ENCODE measurements around the gene LRRC71.

Gene LRRC71

GRCh38 chr1:156920233-156921052 lies at the start of gene LRRC71 (continued):
- TF ChIP-seq ZNF521 (tag by site-specific recombination; IDR thresholded peaks at IDR 0.05), result no peak
- TF ChIP-seq, protein P1, sequence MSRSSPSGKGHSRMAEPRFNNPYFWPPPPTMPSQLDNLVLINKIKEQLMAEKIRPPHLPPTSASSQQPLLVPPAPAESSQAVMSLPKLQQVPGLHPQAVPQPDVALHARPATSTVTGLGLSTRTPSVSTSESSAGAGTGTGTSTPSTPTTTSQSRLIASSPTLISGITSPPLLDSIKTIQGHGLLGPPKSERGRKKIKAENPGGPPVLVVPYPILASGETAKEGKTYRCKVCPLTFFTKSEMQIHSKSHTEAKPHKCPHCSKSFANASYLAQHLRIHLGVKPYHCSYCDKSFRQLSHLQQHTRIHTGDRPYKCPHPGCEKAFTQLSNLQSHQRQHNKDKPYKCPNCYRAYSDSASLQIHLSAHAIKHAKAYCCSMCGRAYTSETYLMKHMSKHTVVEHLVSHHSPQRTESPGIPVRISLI (tag by site-specific recombination; IDR thresholded peaks at IDR 0.05), result no peak
- TF ChIP-seq, protein P2, sequence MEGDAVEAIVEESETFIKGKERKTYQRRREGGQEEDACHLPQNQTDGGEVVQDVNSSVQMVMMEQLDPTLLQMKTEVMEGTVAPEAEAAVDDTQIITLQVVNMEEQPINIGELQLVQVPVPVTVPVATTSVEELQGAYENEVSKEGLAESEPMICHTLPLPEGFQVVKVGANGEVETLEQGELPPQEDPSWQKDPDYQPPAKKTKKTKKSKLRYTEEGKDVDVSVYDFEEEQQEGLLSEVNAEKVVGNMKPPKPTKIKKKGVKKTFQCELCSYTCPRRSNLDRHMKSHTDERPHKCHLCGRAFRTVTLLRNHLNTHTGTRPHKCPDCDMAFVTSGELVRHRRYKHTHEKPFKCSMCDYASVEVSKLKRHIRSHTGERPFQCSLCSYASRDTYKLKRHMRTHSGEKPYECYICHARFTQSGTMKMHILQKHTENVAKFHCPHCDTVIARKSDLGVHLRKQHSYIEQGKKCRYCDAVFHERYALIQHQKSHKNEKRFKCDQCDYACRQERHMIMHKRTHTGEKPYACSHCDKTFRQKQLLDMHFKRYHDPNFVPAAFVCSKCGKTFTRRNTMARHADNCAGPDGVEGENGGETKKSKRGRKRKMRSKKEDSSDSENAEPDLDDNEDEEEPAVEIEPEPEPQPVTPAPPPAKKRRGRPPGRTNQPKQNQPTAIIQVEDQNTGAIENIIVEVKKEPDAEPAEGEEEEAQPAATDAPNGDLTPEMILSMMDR (tag by site-specific recombination; IDR thresholded peaks at IDR 0.05), result peak; percentile 88
- no peak for TF ChIP-seq ZNF366 (tag by site-specific recombination; conservative IDR thresholded peaks at IDR 0.05)
- no peak for TF ChIP-seq ZNF133 (tag by site-specific recombination; IDR thresholded peaks at IDR 0.05)
- no peak for TF ChIP-seq SCRT1 (tag by site-specific recombination; IDR thresholded peaks at IDR 0.05; ENCODE audit: borderline replicate concordance)
- TF ChIP-seq ZNF248 (tag by site-specific recombination; IDR thresholded peaks at IDR 0.05), result no peak
- no peak for TF ChIP-seq ZNF266 (tag by site-specific recombination; IDR thresholded peaks at IDR 0.05; ENCODE audit: low read depth)
- TF ChIP-seq ZNF530 (tag by site-specific recombination; IDR thresholded peaks at IDR 0.05; ENCODE audit: low read depth), result no peak
- TF ChIP-seq ZXDB (tag by site-specific recombination; IDR thresholded peaks at IDR 0.05), result no peak
- no peak for TF ChIP-seq ZNF184 (tag by site-specific recombination; IDR thresholded peaks at IDR 0.05)
- TF ChIP-seq ZNF18 (tag by site-specific recombination; IDR thresholded peaks at IDR 0.05), result no peak
- no peak for TF ChIP-seq ZNF776 (tag by site-specific recombination; IDR thresholded peaks at IDR 0.05; ENCODE audit: borderline replicate concordance)
- no peak for TF ChIP-seq ZNF292 (tag by site-specific recombination; IDR thresholded peaks at IDR 0.05; ENCODE audit: borderline replicate concordance, low read depth)
- TF ChIP-seq ZNF514 (tag by site-specific recombination; IDR thresholded peaks at IDR 0.05), result no peak
- TF ChIP-seq ZNF560 (tag by site-specific recombination; IDR thresholded peaks at IDR 0.05; ENCODE audit: borderline replicate concordance), result no peak
- no peak for TF ChIP-seq ZNF48 (tag by site-specific recombination; IDR thresholded peaks at IDR 0.05)
- no peak for TF ChIP-seq INSM2 (tag by site-specific recombination; IDR thresholded peaks at IDR 0.05)
- peak; percentile 74 for TF ChIP-seq ZNF335 (tag by site-specific recombination; conservative IDR thresholded peaks at IDR 0.05)
- TF ChIP-seq ZNF529 (tag by site-specific recombination; IDR thresholded peaks at IDR 0.05; ENCODE audit: insufficient replicate concordance), result no peak
- TF ChIP-seq, protein P3, sequence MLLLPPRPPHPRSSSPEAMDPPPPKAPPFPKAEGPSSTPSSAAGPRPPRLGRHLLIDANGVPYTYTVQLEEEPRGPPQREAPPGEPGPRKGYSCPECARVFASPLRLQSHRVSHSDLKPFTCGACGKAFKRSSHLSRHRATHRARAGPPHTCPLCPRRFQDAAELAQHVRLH (tag by site-specific recombination; IDR thresholded peaks at IDR 0.05), result no peak
- TF ChIP-seq ZNF157 (tag by site-specific recombination; IDR thresholded peaks at IDR 0.05), result no peak
- TF ChIP-seq ZNF214 (tag by site-specific recombination; IDR thresholded peaks at IDR 0.05; ENCODE audit: borderline replicate concordance), result no peak
- TF ChIP-seq YY1 (tag by site-specific recombination; IDR thresholded peaks at IDR 0.05), result no peak
- TF ChIP-seq GLIS2 (tag by site-specific recombination; IDR thresholded peaks at IDR 0.05), result peak; percentile 11; the same call in 1 of the 2 replicates
- no peak for TF ChIP-seq ZNF670 (tag by site-specific recombination; IDR thresholded peaks at IDR 0.05; ENCODE audit: low read depth)
- TF ChIP-seq ZNF548 (tag by site-specific recombination; IDR thresholded peaks at IDR 0.05), result no peak
- TF ChIP-seq ZNF544 (tag by site-specific recombination; IDR thresholded peaks at IDR 0.05), result no peak
- TF ChIP-seq ZNF398 (tag by site-specific recombination; IDR thresholded peaks at IDR 0.05), result no peak
- TF ChIP-seq ZNF645 (tag by site-specific recombination; IDR thresholded peaks at IDR 0.05), result no peak
